PC-3 (cell line): Measurements from ENCODE around the gene CYGB. TPM values are rescaled to one million over a fixed set of nuclear protein-coding genes. Genes with fewer than 3 reads are reported as not detected.

Source experiments
- ATAC-seq: fragments of 200-7000 bp; cut with Tn5 transposase; 2 replicates; pipeline ENCODE4 v1.9.1; 2020; ENCODE audit warnings: mild to moderate bottlenecking, moderate library complexity
- BruUV-seq: library from RNA; stranded (reverse); fragments of 400-500 nt; replicated peaks from 2 replicates; lab custom pipeline; 2021; lab: Mats Ljungman, UMichigan
- CTCF ChIA-PET: fragments of 300-600 bp; sonication (Branson Sonifier 250); formaldehyde crosslinking; loops from one replicate; lab custom pipeline; 2022; ENCODE audit warnings: antibody characterized with exemption; lab: Charles Lee
- POLR2A ChIA-PET: fragments of 300-600 bp; sonication (Branson Sonifier 250); formaldehyde crosslinking; loops from one replicate; lab custom pipeline; 2022; ENCODE audit warnings: antibody characterized with exemption; ENCODE audit not compliant: unreplicated experiment; lab: Charles Lee
- DNase-seq: peaks from one replicate; pipeline ENCODE4 v3.0.0-alpha.2; 2015
- H2AFZ ChIP-seq: fragments of 300-600 bp; sonication (generic); 2 replicates; pipeline ENCODE4 v1.6.0; 2016; ENCODE audit warnings: antibody characterized with exemption, low read length
- H3F3A ChIP-seq: fragments of 300-600 bp; sonication (generic); one replicate; pipeline ENCODE4 v1.6.0; 2017; ENCODE audit warnings: antibody characterized with exemption, low read length, control low read depth, mild to moderate bottlenecking; ENCODE audit not compliant: unreplicated experiment
- H3K27ac ChIP-seq: fragments of 300-600 bp; sonication (generic); 2 replicates; pipeline ENCODE4 v1.5.1; 2016; ENCODE audit warnings: mild to moderate bottlenecking, low read length
- H3K27me3 ChIP-seq: fragments of 300-600 bp; sonication (generic); 2 replicates; pipeline ENCODE4 v1.6.1; 2016; ENCODE audit warnings: low read length, mixed read lengths
- H3K36me3 ChIP-seq: fragments of 300-600 bp; sonication (generic); 2 replicates; pipeline ENCODE4 v1.6.1; 2016; ENCODE audit warnings: low read depth, mixed run types, low read length, mixed read lengths
- H3K4me1 ChIP-seq: fragments of 300-600 bp; sonication (generic); 2 replicates; pipeline ENCODE4 v1.5.1; 2016; ENCODE audit warnings: low read length; ENCODE audit not compliant: insufficient read depth
- H3K4me2 ChIP-seq: fragments of 300-600 bp; sonication (generic); 2 replicates; pipeline ENCODE4 v1.6.0; 2016; ENCODE audit warnings: low read length
- H3K4me3 ChIP-seq: fragments of 300-600 bp; sonication (generic); 2 replicates; pipeline ENCODE4 v1.5.1; 2016; ENCODE audit warnings: mild to moderate bottlenecking, low read length, mixed read lengths
- H3K79me2 ChIP-seq: fragments of 300-600 bp; sonication (generic); 2 replicates; pipeline ENCODE4 v1.6.1; 2017; ENCODE audit warnings: low read length, mixed read lengths
- H3K9ac ChIP-seq: fragments of 300-600 bp; sonication (generic); 2 replicates; pipeline ENCODE4 v1.6.0; 2016; ENCODE audit warnings: mild to moderate bottlenecking, low read length
- H3K9me2 ChIP-seq: fragments of 300-600 bp; sonication (generic); replicated peaks from 2 replicates; pipeline ENCODE4 v1.6.1; 2016; ENCODE audit warnings: mixed run types, low read length, mixed read lengths
- H3K9me3 ChIP-seq: fragments of 300-600 bp; sonication (generic); 2 replicates; pipeline ENCODE4 v1.6.1; 2016; ENCODE audit warnings: low read length, mixed read lengths
- H4K20me1 ChIP-seq: fragments of 300-600 bp; sonication (generic); 2 replicates; pipeline ENCODE4 v1.6.1; 2016; ENCODE audit warnings: low read length, mixed read lengths
- CTCF ChIP-seq: fragments of 300-600 bp; sonication (generic); conservative IDR thresholded peaks from 2 replicates; pipeline ENCODE4 v1.5.1; 2017; ENCODE audit warnings: antibody characterized with exemption, low read depth, mild to moderate bottlenecking, low read length
- EZH2 ChIP-seq: fragments of 300-600 bp; sonication (generic); IDR thresholded peaks from one replicate; pipeline ENCODE4 v1.6.1; 2017; ENCODE audit warnings: antibody characterized with exemption, mild to moderate bottlenecking, low read length; ENCODE audit not compliant: unreplicated experiment
- EZH2phosphoT487 ChIP-seq: fragments of 300-600 bp; sonication (generic); IDR thresholded peaks from 2 replicates; pipeline ENCODE4 v1.6.1; 2018; ENCODE audit warnings: mild to moderate bottlenecking, antibody characterized with exemption, low read length, borderline replicate concordance
- intact Hi-C: fragments of 100-400 bp; cut with micrococcal nuclease; formaldehyde crosslinking; loops from 2 replicates; pipeline ENCODE4 v1.9.0; 2023
- total RNA-seq: library from RNA; depleted of rRNA; stranded (reverse); fragments of >200 nt; gene quantifications from 2 replicates; pipeline ENCODE4 v1.2.3, GENCODE V29; 2014

CYGB gene
- total RNA-seq, 1 experiment from 2014 or later: 0.62 TPM

GRCh38 chr17:76484228-76484725 is 53.2 kb downstream of the CYGB start:
- 0 out of 2 replicates have a peak overlapping the region, but pooled peaks have one; percentile 21 for H3K4me2 ChIP-seq
- no peak overlapping the region for H2AFZ ChIP-seq
- intact Hi-C loops: no loop called here
- POLR2A ChIA-PET: no interaction called here
- peaks cover 4% of the 10 kb centered on the region; the same call in 1 of the 2 replicates for H3K36me3 ChIP-seq
- CTCF ChIA-PET: interaction anchor here (0.6 to 1.1 kb wide), 2 partner anchors 62 to 933 kb away, joined by 3 read pairs; no protein-coding TSS in a partner anchor
- no peak for TF ChIP-seq EZH2phosphoT487
- peak overlapping the region; percentile 39 for H3K27ac ChIP-seq
- peak; percentile 6; the same call in 1 of the 2 replicates for ATAC-seq
- H3K79me2 ChIP-seq: no peaks in the 10 kb centered on the region
- H3K4me3 ChIP-seq: no peak overlapping the region
- no peaks in the 10 kb centered on the region for H3F3A ChIP-seq
- no peaks in the 10 kb centered on the region for H3K9me3 ChIP-seq
- no peaks in the 10 kb centered on the region for H3K27me3 ChIP-seq
- no peaks in the 10 kb centered on the region for H3K9me2 ChIP-seq
- no peak overlapping the region for H3K9ac ChIP-seq
- peaks cover 5% of the 10 kb centered on the region for H3K4me1 ChIP-seq
- no TSS peak for BruUV-seq
- no peak for DNase-seq
- no peaks in the 10 kb centered on the region for H4K20me1 ChIP-seq

DNA sequence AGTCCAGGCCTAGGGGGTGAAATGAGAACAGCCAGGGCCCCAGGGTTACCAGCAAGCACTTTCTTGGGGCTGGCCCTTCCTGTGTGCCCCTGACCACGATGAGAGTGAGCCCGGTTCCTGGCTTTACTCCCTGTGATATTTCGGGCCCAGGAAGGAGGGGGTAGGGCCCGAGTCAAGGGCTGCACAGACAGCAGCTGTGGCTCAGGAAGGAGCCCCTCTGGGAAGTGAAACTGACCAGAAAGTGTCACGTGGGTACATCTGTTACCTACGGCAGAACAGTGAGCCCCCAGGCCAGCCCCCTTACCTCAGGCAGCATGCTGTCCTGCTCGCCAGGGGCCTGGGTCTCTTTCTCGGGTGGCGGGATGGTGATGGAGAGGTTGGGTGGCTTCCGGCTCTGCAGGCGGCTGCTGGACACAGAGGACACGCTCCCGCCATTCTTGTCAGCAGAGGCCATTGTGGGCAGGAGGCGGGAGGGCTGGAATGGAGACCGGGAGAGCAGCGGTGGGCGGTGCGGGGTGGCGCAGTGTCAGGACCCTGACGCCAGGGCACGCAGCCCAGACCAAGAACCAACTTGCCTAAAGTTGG is 56.3 kb downstream of the CYGB start:
- CTCF ChIA-PET: no interaction called here
- intact Hi-C loops: no loop called here
- Histone ChIP-seq H3K36me3 (no peaks in the 10 kb centered on the region), H3K9ac (no peak overlapping the region), H3K27me3 (no peaks in the 10 kb centered on the region), H3K9me3 (no peaks in the 10 kb centered on the region), H4K20me1 (no peaks in the 10 kb centered on the region), H3K4me2 (no peak overlapping the region), H3K79me2 (no peaks in the 10 kb centered on the region), H2AFZ (no peak overlapping the region), H3K27ac (no peak overlapping the region), H3K4me3 (no peak overlapping the region), H3K4me1 (peaks cover 5% of the 10 kb centered on the region), H3F3A (no peaks in the 10 kb centered on the region), H3K9me2 (no peaks in the 10 kb centered on the region)
- DNase-seq (no peak), ATAC-seq (no peak)
- TF ChIP-seq EZH2 (no peak), EZH2phosphoT487 (no peak), CTCF (no peak)
- POLR2A ChIA-PET: no interaction called here
- BruUV-seq: no TSS peak

- Histone ChIP-seq H4K20me1 (no peaks in the 10 kb centered on the region), H3K9me3 (no peaks in the 10 kb centered on the region), H3F3A (no peaks in the 10 kb centered on the region), H3K79me2 (no peaks in the 10 kb centered on the region), H3K36me3 (no peaks in the 10 kb centered on the region), H3K9ac (no peak overlapping the region), H3K4me3 (no peak overlapping the region), H3K4me1 (peaks cover 5% of the 10 kb centered on the region), H3K27ac (no peak overlapping the region), H3K9me2 (no peaks in the 10 kb centered on the region), H2AFZ (no peak overlapping the region), H3K4me2 (no peak overlapping the region), H3K27me3 (no peaks in the 10 kb centered on the region)
- ChIA-PET POLR2A (interaction anchor here (0.6 kb wide), 1 partner anchor 628 kb away, joined by 3 read pairs; no protein-coding TSS in a partner anchor), CTCF (no interaction called here)
- TF ChIP-seq EZH2phosphoT487 (no peak), CTCF (no peak), EZH2 (no peak)
- intact Hi-C loops: no loop called here
- BruUV-seq: no TSS peak
- no peak for DNase-seq
- ATAC-seq: no peak
Measured at GRCh38 chr17:76480632-76481031, 56.9 kb downstream of the CYGB start.
